22Rv1 (cell line): Measurements from ENCODE around the gene SCGN.

Experiments
- ZFX ChIP-seq: fragments of 450-650 bp; IDR thresholded peaks from 2 replicates; pipeline ENCODE4 v1.6.1; 2017; ENCODE audit warnings: antibody characterized with exemption, borderline replicate concordance
- TF ChIP-seq, protein P1 (sequence below): fragments of 450-650 bp; IDR thresholded peaks from 2 replicates; pipeline ENCODE4 v1.5.1; 2017; ENCODE audit warnings: mild to moderate bottlenecking

DNA sequence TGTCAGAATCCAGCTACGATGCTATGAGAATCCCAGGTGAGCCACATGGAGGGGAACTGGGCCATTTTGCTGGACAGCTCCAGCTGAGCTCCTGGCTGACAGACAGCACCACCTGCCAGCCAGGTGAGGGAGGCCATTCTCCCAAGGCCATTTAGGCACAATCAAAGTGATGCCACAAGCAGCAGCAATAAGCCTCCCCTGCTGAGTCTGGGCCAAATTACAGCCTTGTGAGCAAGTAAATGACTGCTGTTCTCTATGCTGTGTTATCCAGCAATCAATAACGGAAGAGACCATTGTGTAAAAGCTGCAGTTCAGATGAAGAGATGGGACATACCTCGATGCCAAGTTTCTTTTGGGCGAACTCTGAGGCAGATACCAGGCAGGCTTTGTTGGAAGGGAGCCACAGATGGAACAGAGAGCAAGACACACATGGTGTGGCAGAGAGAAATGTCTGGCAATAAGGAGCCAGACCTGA is 14.0 kb upstream of the SCGN start:
- TF ChIP-seq, protein P1, sequence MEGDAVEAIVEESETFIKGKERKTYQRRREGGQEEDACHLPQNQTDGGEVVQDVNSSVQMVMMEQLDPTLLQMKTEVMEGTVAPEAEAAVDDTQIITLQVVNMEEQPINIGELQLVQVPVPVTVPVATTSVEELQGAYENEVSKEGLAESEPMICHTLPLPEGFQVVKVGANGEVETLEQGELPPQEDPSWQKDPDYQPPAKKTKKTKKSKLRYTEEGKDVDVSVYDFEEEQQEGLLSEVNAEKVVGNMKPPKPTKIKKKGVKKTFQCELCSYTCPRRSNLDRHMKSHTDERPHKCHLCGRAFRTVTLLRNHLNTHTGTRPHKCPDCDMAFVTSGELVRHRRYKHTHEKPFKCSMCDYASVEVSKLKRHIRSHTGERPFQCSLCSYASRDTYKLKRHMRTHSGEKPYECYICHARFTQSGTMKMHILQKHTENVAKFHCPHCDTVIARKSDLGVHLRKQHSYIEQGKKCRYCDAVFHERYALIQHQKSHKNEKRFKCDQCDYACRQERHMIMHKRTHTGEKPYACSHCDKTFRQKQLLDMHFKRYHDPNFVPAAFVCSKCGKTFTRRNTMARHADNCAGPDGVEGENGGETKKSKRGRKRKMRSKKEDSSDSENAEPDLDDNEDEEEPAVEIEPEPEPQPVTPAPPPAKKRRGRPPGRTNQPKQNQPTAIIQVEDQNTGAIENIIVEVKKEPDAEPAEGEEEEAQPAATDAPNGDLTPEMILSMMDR, result no peak
- no peak for TF ChIP-seq ZFX
